ENCODE measurements around the gene DLG4.

The DLG4 gene

GRCh38 chr17:7156342-7156940, 63.2 kb downstream of the DLG4 start:
- no peak for DNase-seq (ENCODE audit: low spot score)

GRCh38 chr17:7147772-7148171, 71.9 kb downstream of the DLG4 start:
- DNase-seq (ENCODE audit: low spot score): no peak

GRCh38 chr17:7146115-7146514, 73.5 kb downstream of the DLG4 start:
- DNase-seq (ENCODE audit: low spot score): peak; percentile 72

- DNase-seq (ENCODE audit: low spot score): no peak
These were observed 75.4 kb downstream of the DLG4 start for GRCh38 chr17:7144213-7144612.

- no peak for DNase-seq (ENCODE audit: low spot score)
These were observed 77.8 kb downstream of the DLG4 start for GRCh38 chr17:7141824-7142223.

- DNase-seq (ENCODE audit: low spot score): no peak
These were observed 80.2 kb downstream of the DLG4 start for GRCh38 chr17:7139400-7139799.

GRCh38 chr17:7138800-7139381, 80.7 kb downstream of the DLG4 start:
- DNase-seq (ENCODE audit: low spot score): no peak

GRCh38 chr17:7137171-7137943, 82.3 kb downstream of the DLG4 start:
- DNase-seq (ENCODE audit: low spot score): no peak
